ENCODE data around the gene SDCCAG8.

DNA sequence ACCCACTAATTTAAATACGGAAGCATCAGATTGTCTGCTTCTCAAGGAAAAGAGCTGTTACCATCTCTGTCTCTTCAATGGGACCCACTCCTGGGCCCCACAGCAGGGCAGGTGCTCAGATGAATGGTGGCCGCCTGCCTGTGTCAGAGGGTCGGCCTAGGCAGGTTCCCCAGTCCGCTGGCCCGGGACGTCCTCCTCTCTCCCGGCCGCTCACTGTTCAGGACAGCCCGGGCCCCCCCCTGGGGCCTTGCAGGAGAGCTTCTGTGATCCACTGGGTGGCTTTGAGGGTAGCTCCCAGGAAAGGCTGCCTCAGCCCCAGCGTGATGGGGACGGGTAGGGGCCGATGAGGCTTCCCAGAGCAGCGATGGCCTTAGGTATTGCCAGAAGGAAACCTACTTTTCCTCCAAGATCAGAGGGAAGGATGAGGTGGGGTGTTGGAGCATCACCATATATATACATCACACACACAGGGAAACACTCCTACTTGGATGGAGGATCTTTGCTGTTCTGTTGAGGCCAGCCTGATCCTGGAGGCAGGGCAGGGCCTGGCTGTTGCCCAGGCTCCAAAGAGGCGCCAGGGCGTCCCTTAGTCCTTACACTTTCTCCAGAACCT, 231.3 kb downstream of the SDCCAG8 start:
- TF ChIP-seq CTCF (IDR thresholded peaks at IDR 0.05) (no peak), POLR2AphosphoS5 (IDR thresholded peaks at IDR 0.05) (no peak)

All from gastroesophageal sphincter (tissue), 3 donors.